OCI-LY7 (cell line): ENCODE results near the gene RMP24.

Experiments used
- BruUV-seq: library from RNA; stranded (reverse); fragments of 400-500 nt; replicated peaks from 2 replicates; lab custom pipeline; 2021; lab: Mats Ljungman, UMichigan
- CTCF ChIA-PET: fragments of 300-600 bp; sonication (Branson Sonifier 250); formaldehyde crosslinking; loops from one replicate; lab custom pipeline; 2022; ENCODE audit warnings: antibody characterized with exemption; ENCODE audit not compliant: unreplicated experiment; lab: Charles Lee
- POLR2A ChIA-PET: fragments of 300-600 bp; sonication (Branson Sonifier 250); formaldehyde crosslinking; loops from one replicate; lab custom pipeline; 2022; ENCODE audit warnings: antibody characterized with exemption; lab: Charles Lee
- DNase-seq: peaks from one replicate; pipeline ENCODE4 v3.0.0-alpha.2; 2015; ENCODE audit warnings: low spot score
- H2AFZ ChIP-seq: fragments of 200-600 bp; sonication (generic), shearing (Covaris generic); 2 replicates; pipeline ENCODE4 v1.6.1; 2014; ENCODE audit warnings: mild to moderate bottlenecking, antibody characterized with exemption, low read length, moderate library complexity
- H3K27ac ChIP-seq: fragments of 200-600 bp; sonication (generic); 2 replicates; pipeline ENCODE4 v1.5.1; 2014; ENCODE audit warnings: mixed run types, low read depth, mild to moderate bottlenecking, moderate library complexity, low read length, inconsistent platforms; ENCODE audit not compliant: poor library complexity, severe bottlenecking
- H3K36me3 ChIP-seq: fragments of 200-600 bp; sonication (generic); 2 replicates; pipeline ENCODE4 v1.6.1; 2014; ENCODE audit warnings: mild to moderate bottlenecking, antibody characterized with exemption, low read length, moderate library complexity, mixed read lengths; ENCODE audit not compliant: insufficient read depth
- H3K4me1 ChIP-seq: fragments of 200-600 bp; sonication (generic); 2 replicates; pipeline ENCODE4 v1.5.1; 2014; ENCODE audit warnings: mild to moderate bottlenecking, low read length; ENCODE audit not compliant: insufficient read depth, poor library complexity, severe bottlenecking
- H3K4me2 ChIP-seq: fragments of 200-600 bp; sonication (generic); 2 replicates; pipeline ENCODE4 v1.6.1; 2014; ENCODE audit warnings: mild to moderate bottlenecking, low read length
- H3K4me3 ChIP-seq: fragments of 200-600 bp; sonication (generic); 2 replicates; pipeline ENCODE4 v1.5.1; 2014; ENCODE audit warnings: mild to moderate bottlenecking, low read depth, low read length; ENCODE audit not compliant: poor library complexity, severe bottlenecking
- H3K79me2 ChIP-seq: fragments of 200-600 bp; sonication (generic); 2 replicates; pipeline ENCODE4 v1.6.1; 2016; ENCODE audit warnings: low read depth, mild to moderate bottlenecking, low read length, moderate library complexity, mixed read lengths; ENCODE audit not compliant: insufficient read depth
- H3K9me2 ChIP-seq: fragments of 200-600 bp; sonication (generic); 2 replicates; pipeline ENCODE4 v1.6.1; 2016; ENCODE audit warnings: mild to moderate bottlenecking, low read length, mixed read lengths; ENCODE audit not compliant: insufficient read depth
- H3K9me3 ChIP-seq: fragments of 200-600 bp; sonication (generic); 2 replicates; pipeline ENCODE4 v1.6.1; 2014; ENCODE audit warnings: mild to moderate bottlenecking, mixed run types, low read length, mixed read lengths
- H4K20me1 ChIP-seq: fragments of 200-600 bp; sonication (generic); 2 replicates; pipeline ENCODE4 v1.6.1; 2014; ENCODE audit warnings: mild to moderate bottlenecking, antibody characterized with exemption, low read length, moderate library complexity, mixed read lengths; ENCODE audit not compliant: insufficient read depth
- EZH2phosphoT487 ChIP-seq: fragments of 200-600 bp; sonication (generic); IDR thresholded peaks from 2 replicates; pipeline ENCODE4 v1.6.1; 2018; ENCODE audit warnings: low read depth, borderline replicate concordance, mild to moderate bottlenecking, mixed run types, antibody characterized with exemption, low read length, moderate library complexity, mixed read lengths
- intact Hi-C: fragments of 100-400 bp; cut with micrococcal nuclease; formaldehyde crosslinking; loops from one replicate; pipeline ENCODE4 v1.10.0; 2022; ENCODE audit not compliant: unreplicated experiment
- TF ChIP-seq, protein P1 (sequence below): fragments of 200-600 bp; sonication (generic); conservative IDR thresholded peaks from 2 replicates; pipeline ENCODE4 v1.5.1; 2014; ENCODE audit warnings: mild to moderate bottlenecking, antibody characterized with exemption, low read length, moderate library complexity, mixed read lengths

Gene RMP24

DNA sequence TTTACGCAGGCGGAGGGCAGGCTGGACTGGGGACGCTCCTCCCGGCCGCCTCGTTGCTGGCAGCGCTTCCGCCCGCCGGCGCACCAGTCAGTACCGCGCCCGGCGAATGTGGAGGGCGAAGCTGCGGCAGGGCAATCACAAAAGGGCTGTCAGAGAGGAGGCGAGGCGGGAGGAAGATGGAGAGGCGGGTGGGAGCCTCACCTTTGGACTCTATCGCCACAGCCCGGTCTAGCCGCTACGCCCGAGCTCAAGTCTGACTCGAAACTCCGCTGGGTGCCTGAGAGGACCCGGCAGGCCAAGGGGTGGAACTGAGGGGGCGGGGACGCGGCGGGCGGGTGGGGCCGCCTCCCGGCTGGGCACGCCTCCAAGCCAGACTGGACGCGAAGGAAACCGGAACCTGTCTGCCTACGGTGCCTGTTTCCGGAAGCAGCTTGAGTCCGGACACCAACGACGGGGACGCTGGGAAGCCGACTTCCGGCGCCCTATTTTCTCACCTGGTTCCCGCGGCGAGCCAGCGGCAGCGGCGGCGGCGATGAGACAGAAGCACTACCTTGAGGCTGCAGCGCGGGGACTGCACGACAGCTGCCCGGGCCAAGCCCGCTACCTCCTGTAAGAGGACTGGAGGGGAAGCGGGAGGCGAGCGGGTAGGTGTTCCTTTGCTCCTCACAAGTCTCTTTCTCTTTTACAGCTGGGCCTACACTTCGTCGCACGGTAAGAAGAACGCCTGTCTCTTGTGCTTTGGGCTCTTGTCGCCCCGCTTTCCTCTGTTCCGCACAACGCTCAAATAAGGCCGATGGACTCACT is at the start of gene RMP24:
RMP24 (plus strand) TSS at position 483 of the 804 bp plus-strand sequence.
- Histone ChIP-seq H3K79me2 (peaks cover 13% of the 10 kb centered on the region; the same call in 1 of the 2 replicates), H3K9me2 (no peaks in the 10 kb centered on the region), H3K36me3 (peaks cover 24% of the 10 kb centered on the region), H3K9me3 (no peaks in the 10 kb centered on the region), H2AFZ (peak within 1 kb of the TSS; percentile 78), H3K4me1 (peaks cover 14% of the 10 kb centered on the region), H4K20me1 (no peaks in the 10 kb centered on the region), H3K4me3 (peak within 1 kb of the TSS; percentile 96), H3K27ac (peak within 1 kb of the TSS; percentile 68), H3K4me2 (peak within 1 kb of the TSS; percentile 87)
- TF ChIP-seq EZH2phosphoT487, result no peak
- peak; percentile 91 for DNase-seq
- ChIA-PET POLR2A (interaction anchor here (0.6 to 0.7 kb wide), 3 partner anchors 61 to 135 kb away, joined by 3 to 4 read pairs (median 4); no protein-coding TSS in a partner anchor), CTCF (interaction anchor here (0.6 kb wide), 1 partner anchor 259 kb away, joined by 3 read pairs; no protein-coding TSS in a partner anchor)
- intact Hi-C loops, result loop anchor here (10.0 kb wide), 2 partner anchors 388 to 998 kb away; partner anchors contain the start of gene GALNT1
- BruUV-seq, result no TSS peak

DNA sequence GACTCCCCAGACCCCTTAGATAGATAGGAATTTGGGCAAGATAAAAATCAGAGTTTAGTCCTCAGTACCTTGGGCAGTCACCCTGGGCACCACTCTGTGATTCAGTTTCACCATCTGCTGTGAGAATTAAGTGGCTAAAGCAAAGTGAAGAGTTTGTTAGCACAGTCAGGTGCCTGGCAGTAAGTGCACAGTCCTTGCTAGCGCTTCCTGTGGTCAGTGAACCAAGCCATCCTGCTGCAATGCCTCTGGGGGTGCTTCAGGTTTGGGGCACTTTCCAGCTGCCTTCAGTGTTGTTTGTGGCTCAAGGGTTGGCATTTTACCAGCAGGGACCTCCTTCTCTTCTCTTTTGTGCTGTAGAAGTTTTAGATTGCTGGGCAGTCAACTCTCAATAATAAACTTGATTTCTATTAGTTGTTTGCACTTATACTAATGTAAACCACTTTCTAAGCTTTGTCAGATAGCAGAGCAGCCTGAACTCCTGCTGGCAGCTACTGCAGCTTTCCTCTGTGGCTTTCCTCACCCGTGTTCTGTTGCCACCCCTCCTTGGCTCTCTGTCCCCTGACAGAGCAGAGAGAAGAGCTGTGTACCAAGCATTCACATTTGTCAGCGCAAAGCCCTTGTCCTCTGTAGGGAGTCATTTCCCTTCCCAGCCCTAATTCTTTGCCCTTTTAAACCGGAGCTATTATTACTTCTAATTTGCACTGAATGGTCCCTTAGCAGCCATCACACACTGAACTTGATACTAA is 48.4 kb upstream of the RMP24 start:
- CTCF ChIA-PET, result interaction anchor here (0.5 kb wide), 1 partner anchor 1115 kb away, joined by 4 read pairs; no protein-coding TSS in a partner anchor
- Histone ChIP-seq H3K9me2 (no peaks in the 10 kb centered on the region), H4K20me1 (no peaks in the 10 kb centered on the region), H3K36me3 (no peaks in the 10 kb centered on the region), H3K27ac (no peak overlapping the region), H3K4me3 (no peak overlapping the region), H3K4me2 (no peak overlapping the region), H3K9me3 (no peaks in the 10 kb centered on the region), H2AFZ (no peak overlapping the region), H3K79me2 (no peaks in the 10 kb centered on the region), H3K4me1 (no peaks in the 10 kb centered on the region)
- no TSS peak for BruUV-seq
- TF ChIP-seq EZH2phosphoT487, result no peak
- TF ChIP-seq, protein P1, sequence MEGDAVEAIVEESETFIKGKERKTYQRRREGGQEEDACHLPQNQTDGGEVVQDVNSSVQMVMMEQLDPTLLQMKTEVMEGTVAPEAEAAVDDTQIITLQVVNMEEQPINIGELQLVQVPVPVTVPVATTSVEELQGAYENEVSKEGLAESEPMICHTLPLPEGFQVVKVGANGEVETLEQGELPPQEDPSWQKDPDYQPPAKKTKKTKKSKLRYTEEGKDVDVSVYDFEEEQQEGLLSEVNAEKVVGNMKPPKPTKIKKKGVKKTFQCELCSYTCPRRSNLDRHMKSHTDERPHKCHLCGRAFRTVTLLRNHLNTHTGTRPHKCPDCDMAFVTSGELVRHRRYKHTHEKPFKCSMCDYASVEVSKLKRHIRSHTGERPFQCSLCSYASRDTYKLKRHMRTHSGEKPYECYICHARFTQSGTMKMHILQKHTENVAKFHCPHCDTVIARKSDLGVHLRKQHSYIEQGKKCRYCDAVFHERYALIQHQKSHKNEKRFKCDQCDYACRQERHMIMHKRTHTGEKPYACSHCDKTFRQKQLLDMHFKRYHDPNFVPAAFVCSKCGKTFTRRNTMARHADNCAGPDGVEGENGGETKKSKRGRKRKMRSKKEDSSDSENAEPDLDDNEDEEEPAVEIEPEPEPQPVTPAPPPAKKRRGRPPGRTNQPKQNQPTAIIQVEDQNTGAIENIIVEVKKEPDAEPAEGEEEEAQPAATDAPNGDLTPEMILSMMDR, result no peak
- intact Hi-C loops, result no loop called here
- no peak for DNase-seq
- POLR2A ChIA-PET, result interaction anchor here (0.6 kb wide), 2 partner anchors 355 to 562 kb away, joined by 3 read pairs; no protein-coding TSS in a partner anchor

DNA sequence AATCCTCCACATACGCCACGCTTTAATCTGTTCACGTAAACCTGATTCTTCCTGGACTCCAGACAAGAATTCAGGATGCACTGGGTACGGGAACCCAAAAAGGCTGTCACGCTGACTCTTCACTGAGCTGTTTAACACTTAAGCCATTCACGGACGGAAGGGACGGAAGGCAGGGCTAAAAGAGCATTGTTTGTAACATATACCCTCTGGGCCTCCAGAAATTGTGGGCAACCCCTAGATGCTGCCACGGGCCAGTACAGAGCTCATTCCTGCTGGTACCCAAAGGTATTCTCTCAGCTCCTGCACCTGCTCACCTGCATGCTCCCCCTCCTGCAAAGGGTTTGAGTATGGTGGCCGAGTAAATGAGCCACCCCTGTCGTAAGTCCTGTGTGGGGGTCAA is 45.6 kb upstream of the RMP24 start:
- H3K4me1 ChIP-seq, result no peaks in the 10 kb centered on the region
- ChIA-PET POLR2A (interaction anchor here (1.1 kb wide), 1 partner anchor 104 kb away, joined by 4 read pairs; no protein-coding TSS in a partner anchor), CTCF (no interaction called here)
- BruUV-seq, result no TSS peak
- TF ChIP-seq, protein P1, result no peak
- no peak for TF ChIP-seq EZH2phosphoT487
- H3K4me2 ChIP-seq, result no peak overlapping the region
- H3K27ac ChIP-seq, result no peak overlapping the region
- H3K9me3 ChIP-seq, result no peaks in the 10 kb centered on the region
- H3K4me3 ChIP-seq, result no peak overlapping the region
- no peaks in the 10 kb centered on the region for H3K79me2 ChIP-seq
- H2AFZ ChIP-seq, result no peak overlapping the region
- DNase-seq, result no peak
- no peaks in the 10 kb centered on the region for H3K36me3 ChIP-seq
- no peaks in the 10 kb centered on the region for H3K9me2 ChIP-seq
- no peaks in the 10 kb centered on the region for H4K20me1 ChIP-seq
- intact Hi-C loops, result no loop called here
